GM18526 (cell line): ENCODE data around the gene CEP97.
A peak's percentile ranks its signal among the peaks of the same experiment; 100 is the strongest.

Source experiments
- POLR2A ChIP-seq: IDR thresholded peaks from 3 replicates; pipeline ENCODE4 v1.6.1; 2011; ENCODE audit not compliant: insufficient read length; ENCODE audit errors: extremely low read depth

CEP97 gene

DNA sequence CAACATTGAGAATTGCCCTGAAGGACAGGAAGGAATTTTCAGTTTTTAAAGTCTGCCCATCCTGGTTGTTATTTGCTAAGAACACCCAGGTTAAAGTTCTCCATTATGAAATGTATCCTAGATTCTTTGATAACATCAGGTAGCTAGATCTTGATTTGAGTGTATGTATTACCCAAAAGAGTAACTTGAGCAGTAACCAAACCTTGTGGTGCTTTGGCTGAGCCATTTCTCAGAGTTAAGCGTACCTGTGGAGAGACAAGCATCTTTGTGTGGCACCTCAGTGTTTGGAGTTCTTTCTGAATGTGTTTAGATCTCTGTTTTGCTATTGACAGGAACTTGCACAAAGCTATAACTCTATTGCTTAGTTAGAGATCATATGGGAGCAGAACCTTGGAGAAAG lies 20.4 kb downstream of the CEP97 start:
- no peak for TF ChIP-seq POLR2A

DNA sequence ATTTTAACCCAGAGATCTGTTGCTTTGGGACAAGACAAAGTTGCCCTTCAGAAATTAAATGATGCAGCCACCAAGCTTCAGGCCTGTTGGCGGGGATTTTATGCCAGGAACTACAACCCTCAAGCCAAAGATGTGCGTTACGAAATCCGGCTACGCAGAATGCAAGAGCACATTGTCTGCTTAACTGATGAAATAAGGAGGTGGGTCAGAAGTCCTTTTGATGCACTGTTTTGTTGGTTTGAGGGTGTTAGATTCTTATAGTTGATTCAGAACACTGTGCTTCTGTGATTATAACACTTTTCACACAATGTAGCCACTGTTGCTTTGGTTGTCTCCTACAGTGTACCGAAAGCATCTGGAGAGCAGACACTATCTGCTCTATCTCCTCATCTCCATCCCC lies 33.8 kb downstream of the CEP97 start:
- no peak for TF ChIP-seq POLR2A

DNA sequence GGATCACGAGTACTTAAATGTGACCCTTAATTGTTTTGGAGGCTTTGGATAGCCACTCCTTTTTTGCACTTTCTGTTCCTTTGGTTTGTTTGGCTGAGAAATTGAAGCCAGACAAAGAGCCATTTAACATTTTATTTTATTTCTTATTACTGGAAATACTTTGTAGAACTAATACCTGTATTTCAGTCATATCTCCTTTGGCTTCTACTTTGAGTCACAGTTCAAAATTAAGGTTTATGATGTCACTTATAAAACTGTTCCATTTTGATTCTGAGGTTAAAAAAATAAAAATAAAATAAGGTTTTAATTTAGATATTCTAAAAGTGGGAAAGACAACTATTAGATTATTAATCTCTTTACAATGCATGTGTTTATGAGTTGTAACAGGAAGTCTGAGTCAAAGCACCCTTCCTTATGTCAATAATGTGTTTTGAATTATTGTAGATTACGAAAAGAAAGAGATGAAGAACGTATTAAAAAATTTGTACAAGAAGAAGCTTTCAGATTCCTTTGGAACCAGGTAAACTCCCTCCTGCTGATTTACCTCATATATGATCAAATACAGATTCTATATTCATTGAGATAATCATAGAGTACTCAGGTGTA lies 37.7 kb downstream of the CEP97 start:
- TF ChIP-seq POLR2A, result no peak

DNA sequence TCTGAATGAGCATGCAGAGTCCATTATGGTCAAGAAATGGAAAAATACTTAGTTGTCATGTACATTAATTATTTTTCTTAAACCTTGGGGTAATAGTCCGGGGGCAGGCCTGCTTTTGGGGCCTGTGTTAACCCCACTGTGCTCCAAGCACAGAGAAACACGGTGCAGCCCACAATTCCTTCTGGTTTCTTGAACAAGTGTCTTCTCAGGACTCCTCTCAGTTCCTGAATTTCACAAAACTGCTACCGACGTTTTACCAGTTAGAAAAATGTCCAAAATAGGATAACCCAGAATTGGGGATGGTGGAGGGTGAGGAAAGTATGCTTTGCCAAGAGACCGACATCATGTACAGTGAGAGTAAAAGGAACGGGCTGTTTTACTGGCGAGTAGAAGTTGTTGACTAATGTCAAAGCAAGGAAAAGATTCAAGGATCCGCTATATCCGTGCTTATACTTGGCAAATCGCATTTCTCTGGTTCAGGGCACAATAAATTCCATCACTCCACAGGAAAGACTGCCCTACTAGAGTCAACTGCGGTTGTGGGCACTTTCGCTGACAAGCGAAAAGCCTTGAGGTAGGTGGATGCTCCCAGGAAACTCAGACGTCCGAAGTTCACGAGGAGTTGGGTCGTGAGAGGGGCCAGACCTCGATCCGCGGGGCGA lies 54.1 kb downstream of the CEP97 start:
- no peak for TF ChIP-seq POLR2A

DNA sequence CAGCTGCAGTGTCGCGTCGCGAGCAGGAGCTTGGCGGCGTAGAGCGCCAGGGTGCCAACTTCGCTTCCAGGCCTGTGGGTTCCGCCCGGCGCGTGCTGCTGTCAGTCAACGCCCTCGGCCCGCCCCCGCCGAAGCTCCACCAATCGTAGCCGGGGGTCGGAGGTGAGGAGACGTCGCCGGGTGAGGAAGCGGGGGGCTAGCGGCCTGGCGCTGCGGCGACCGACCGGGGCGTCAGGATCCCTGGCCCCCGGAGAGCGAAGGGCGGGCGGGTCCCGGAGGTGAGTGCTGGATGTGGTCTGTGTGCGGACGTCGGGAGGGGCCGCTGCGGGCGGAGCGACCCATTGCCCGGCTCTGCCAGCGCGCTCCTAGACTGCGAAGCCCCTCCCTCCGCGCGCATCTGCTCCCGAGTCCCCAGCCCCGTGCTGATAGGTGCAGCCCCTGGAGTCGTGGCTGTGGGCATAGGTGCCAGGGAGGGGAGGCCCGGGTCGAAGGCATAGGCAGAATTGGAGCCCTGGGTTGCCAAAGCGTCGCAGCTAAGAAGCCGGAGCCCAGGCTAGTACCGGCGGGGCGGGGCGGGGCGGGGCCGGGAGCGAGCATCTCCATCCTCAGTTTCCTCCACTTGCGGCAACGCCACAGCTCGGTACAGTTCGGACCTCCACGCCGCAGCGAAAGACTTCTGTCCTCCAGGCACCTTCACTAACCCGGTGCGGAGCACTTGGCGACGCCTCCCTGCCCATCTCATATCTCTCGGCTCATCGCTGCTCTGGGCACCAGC lies 54.8 kb downstream of the CEP97 start, which contains the start of gene NXPE3:
Gene NXPE3 (plus strand): TSS at position 165 of the 775 bp plus-strand sequence. CDS start 6,386 bp downstream, outside the sequence.
- TF ChIP-seq POLR2A, result peak; percentile 53

DNA sequence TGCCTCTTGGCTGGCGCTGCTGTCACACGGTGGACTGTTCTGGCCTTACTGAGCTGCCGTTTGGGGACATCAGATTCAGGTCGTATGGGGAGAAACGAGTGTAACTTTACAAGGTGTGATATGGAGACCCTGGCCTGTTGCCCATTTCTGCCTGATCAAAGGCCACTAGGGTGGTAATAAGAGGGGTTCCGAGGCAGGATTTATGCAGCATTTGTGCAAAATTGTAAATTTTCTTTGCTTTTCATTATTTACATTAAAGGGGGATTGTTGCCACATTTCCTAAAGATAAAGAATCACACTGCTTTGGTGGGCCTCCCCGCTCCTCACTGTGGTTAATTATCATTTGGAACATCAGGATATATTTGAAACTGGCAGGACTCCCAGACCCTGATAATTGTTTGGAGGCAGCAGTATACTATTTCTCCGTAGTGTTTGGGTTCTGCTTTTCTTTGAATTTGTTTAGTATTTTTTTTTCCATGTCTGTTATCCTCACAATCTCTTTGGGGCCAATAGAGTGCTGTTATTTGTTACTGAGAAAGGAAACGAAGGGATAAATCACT lies 55.5 kb downstream of the CEP97 start:
- no peak for TF ChIP-seq POLR2A

DNA sequence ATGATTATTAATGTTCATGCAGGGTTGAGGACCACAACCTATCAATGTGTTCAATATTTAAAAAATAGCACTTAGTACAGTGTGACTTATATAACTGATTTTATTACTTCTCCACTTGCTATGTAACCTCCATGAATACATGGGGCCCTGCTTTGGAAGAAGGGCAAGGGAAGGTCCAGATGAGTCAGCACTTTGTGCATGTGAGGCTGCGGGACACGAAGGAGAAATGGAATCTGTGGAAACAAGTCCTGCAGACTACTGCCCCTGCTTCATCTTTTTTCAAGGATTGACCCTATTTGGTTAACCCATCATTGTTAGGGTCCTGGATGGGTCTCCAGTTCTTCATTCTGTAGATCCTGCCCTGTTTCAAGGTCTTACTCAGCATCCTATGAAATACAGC lies 56.2 kb downstream of the CEP97 start:
- TF ChIP-seq POLR2A, result no peak

DNA sequence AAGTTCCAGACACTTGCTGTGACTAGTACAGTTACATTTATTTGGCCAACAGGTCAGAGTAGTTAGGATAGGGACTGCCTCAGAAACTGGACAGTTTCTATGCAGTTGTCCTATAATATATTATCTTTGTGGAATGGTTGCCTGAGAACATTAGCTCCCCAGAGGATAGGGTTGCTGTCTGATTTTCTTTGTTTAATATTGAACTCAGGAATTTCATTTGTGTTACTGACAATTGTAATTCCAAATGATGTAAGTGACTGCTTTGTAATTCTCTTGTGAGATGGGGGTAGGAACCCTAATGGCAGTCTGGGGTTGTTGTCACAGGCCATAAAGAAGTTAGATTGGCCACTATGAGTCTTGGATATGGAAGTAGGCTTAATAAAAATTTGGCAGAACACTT lies 56.8 kb downstream of the CEP97 start:
- no peak for TF ChIP-seq POLR2A

DNA sequence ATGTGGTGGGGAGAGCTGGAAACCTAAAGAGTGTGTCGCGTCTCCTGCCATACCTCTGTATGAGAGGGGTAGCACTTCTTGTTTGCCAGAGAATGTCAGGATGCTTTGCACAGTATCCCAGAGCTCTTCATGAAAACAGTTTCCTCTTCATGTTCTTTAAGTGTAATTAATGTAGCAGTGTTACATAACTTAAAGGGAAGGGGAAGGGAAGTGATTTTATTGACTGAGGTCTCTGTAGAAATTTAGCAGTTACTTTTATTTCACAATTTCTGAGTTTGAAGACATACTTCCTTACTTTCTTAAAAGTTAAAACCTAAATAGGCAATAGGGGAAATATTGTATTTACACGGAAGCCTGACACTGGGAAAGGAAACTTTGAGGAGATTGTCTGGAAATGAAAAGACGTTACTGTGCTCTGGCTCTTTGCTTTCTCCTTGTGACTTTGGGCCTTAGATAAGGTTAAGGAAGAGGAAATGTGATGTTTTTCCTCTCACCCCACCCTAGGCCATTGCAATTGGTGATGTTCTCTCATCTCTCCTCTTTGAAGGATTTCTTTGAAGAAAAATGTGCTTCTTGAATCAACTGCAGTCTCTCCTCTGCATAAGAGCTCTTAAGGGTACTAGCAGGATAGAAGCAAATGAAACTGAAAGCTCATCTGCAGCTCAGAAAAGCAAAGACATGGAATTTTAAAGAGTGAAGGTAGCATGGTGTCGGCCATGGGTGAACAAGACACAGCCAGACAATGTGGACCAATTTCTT lies 60.6 kb downstream of the CEP97 start:
- TF ChIP-seq POLR2A, result no peak

DNA sequence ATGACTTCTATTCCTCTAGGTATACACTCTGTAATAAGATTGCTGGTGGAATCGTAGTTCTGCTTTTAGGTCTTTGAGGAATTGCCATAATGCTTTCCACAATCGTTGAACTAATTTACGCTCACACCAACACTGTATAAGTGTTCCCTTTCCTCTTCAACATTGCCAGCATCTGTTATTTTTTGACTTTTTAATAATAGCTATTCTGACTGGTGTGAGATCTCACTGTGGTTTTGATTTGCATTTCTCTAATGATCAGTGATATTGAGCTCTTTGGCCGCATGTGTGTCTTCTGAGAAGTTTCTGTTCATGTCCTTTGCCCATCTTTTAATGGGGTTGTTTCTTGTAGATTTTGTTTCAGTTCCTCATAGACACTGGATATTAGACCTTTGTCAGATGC lies 67.4 kb downstream of the CEP97 start:
- TF ChIP-seq POLR2A, result no peak

DNA sequence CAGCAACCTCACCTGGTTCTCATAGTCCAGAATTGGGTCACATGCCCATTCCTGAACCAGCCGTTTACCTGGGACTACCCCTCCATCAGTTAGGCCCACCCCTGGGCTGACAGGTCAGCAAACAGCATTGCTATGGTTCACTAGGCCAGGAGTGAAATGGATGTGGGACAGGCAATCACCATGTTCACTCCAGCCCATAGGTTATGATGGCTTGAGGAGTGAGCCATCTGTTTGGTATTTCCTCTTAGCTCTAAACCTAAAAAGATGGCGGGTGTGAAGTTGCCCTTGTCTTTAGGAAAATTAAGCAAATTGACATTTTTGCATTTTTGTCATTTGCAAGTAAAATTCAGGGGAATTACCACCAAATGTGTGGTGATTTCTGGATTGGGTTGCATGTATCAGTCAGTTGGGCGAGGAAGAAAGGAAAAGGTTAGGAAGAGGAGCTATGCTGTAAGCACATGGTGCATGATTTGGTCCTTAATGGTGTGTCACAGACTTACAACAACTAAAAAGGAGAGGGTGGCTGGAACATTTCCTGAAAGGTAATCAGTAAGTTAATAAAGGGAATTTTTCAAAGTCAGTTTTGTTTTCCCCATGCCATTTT lies 71.8 kb downstream of the CEP97 start:
- no peak for TF ChIP-seq POLR2A

DNA sequence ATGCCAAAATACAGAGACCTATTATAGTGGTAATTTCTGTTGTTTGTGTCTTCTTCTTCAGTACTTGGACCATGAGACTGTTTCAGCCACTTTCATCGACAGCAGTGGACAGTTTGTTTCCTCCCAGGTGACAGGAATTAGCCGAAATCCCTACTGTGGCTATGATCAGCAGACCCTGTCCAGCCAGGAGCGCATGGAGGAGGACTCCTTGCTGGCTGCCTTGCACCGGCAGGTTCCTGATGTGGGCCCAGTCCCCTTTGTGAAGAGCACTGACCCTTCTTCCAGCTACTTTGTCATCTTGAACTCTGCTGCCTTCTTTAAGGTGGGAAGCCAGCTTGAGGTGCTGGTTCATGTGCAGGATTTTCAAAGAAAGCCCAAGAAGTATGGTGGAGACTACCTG lies 76.8 kb downstream of the CEP97 start:
- TF ChIP-seq POLR2A, result no peak

DNA sequence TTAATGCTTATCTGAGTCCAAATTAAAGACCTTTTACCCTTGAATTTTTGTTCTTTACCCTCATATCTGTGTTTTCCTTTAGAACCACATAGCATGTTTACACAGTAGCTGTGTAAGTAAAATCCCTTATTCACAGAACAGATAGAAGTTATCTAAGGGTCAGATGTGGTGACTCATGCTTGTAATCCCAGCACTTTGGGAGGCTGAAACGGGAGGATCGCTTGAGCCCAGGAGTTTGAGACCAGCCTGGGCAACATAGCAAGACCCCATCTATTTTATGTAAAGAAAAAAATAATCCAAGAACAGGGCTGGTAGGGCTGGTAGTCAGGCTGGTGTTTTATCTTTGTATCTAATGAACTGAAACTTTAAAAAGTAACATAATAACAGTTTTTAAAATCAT lies 77.8 kb downstream of the CEP97 start:
- no peak for TF ChIP-seq POLR2A

DNA sequence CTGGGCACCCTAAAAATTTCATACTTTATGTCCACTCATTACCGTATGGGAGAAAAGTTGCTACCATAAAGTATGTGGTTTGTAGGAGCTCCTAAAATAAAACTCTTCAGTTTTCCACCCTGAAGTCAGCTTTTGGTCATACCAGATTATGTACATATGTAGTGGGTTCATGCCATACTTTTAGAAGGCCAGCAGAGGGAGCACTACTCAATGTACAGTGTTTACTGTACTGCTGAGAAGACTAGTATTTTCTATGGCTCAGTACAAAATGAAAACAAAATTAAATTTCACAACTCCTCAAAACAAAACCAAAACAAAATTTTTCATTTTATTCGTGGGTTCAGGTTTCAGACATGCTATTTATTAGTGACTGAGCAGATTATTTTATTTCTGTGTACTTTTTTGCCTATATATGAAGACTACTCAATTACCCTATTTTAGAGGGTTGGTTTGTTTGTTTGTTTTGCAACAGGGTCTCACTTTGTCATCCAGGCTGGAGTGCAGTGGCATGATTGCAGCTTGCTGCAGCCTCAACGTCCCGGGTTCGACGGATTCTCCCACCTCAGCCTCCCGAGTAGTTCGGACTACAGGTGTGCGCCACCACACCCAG lies 78.9 kb downstream of the CEP97 start:
- TF ChIP-seq POLR2A, result no peak
